GM06990 (cell line): ENCODE data around the gene LRCH1.

Experiments
- DNase-seq: peaks from one replicate; pipeline ENCODE4 v3.0.0-alpha.2; 2011; ENCODE audit not compliant: insufficient read length; ENCODE audit errors: extremely low read depth
- H3K27me3 ChIP-seq: replicated peaks from 2 replicates; pipeline ENCODE4 v1.6.0; 2011; ENCODE audit warnings: low read length; ENCODE audit not compliant: control insufficient read depth, insufficient read depth
- H3K36me3 ChIP-seq: 2 replicates; pipeline ENCODE4 v1.5.1; 2011; ENCODE audit warnings: low read length; ENCODE audit not compliant: control insufficient read depth, insufficient read depth
- H3K4me3 ChIP-seq: replicated peaks from 2 replicates; pipeline ENCODE4 v1.5.1; 2011; ENCODE audit warnings: low read depth, mild to moderate bottlenecking, control low read depth, low read length
- CTCF ChIP-seq: IDR thresholded peaks from 2 replicates; pipeline ENCODE4 v1.5.1; 2011; ENCODE audit warnings: low read length, control low read depth, mild to moderate bottlenecking, inconsistent platforms; ENCODE audit not compliant: insufficient read depth, poor library complexity, severe bottlenecking

LRCH1 gene

GRCh38 chr13:46544811-46545210, 8.2 kb upstream of the LRCH1 start:
- DNase-seq = no peak
- H3K36me3 ChIP-seq = no peaks in the 10 kb centered on the region
- no peak for TF ChIP-seq CTCF
- no peak overlapping the region for H3K4me3 ChIP-seq
- no peaks in the 10 kb centered on the region for H3K27me3 ChIP-seq

- DNase-seq = no peak
- Histone ChIP-seq H3K27me3 (no peaks in the 10 kb centered on the region), H3K36me3 (no peaks in the 10 kb centered on the region), H3K4me3 (no peak overlapping the region)
- no peak for TF ChIP-seq CTCF
Observed at GRCh38 chr13:46546084-46546768, 6.7 kb upstream of the LRCH1 start.

- no peak overlapping the region for H3K4me3 ChIP-seq
- no peaks in the 10 kb centered on the region for H3K27me3 ChIP-seq
- no peak for TF ChIP-seq CTCF
- DNase-seq = no peak
- H3K36me3 ChIP-seq = no peaks in the 10 kb centered on the region
Observed at GRCh38 chr13:46550822-46551221, 2.1 kb upstream of the LRCH1 start.

- Histone ChIP-seq H3K36me3 (no peaks in the 10 kb centered on the region), H3K4me3 (peak overlapping the region; percentile 100), H3K27me3 (no peaks in the 10 kb centered on the region)
- DNase-seq = no peak
- peak; percentile 91 for TF ChIP-seq CTCF
Observed at GRCh38 chr13:46551410-46552302, 1.3 kb upstream of the LRCH1 start.

GRCh38 chr13:46552303-46552682, 677 bp upstream of the LRCH1 start:
- no peak for TF ChIP-seq CTCF
- no peak for DNase-seq
- Histone ChIP-seq H3K27me3 (no peaks in the 10 kb centered on the region), H3K4me3 (peak overlapping the region; percentile 100), H3K36me3 (no peaks in the 10 kb centered on the region)
